ENCODE data around the gene EMILIN3.

EMILIN3 gene

GRCh38 chr20:41391587-41392001 lies 25.0 kb upstream of the EMILIN3 start:
- DNase-seq (ENCODE audit: low read depth in 2 of 2), result no peak

GRCh38 chr20:41390889-41391288 lies 24.3 kb upstream of the EMILIN3 start:
- DNase-seq (ENCODE audit: low read depth in 2 of 2), result no peak

- DNase-seq (ENCODE audit: low read depth in 2 of 2), result no peak
These were observed 20.8 kb upstream of the EMILIN3 start for GRCh38 chr20:41387444-41387851.

GRCh38 chr20:41386502-41387427 lies 20.1 kb upstream of the EMILIN3 start:
- DNase-seq (ENCODE audit: low read depth in 2 of 2), result no peak

GRCh38 chr20:41382791-41383305 lies 16.2 kb upstream of the EMILIN3 start:
- no peak for DNase-seq (ENCODE audit: low read depth in 2 of 2)

- DNase-seq (ENCODE audit: low read depth in 2 of 2), result no peak
These were observed 14.1 kb upstream of the EMILIN3 start for GRCh38 chr20:41380551-41381193.

GRCh38 chr20:41379551-41379950 lies 12.9 kb upstream of the EMILIN3 start:
- DNase-seq (ENCODE audit: low read depth in 2 of 2), result no peak

- DNase-seq (ENCODE audit: low read depth in 2 of 2), result no peak
These were observed 10.7 kb upstream of the EMILIN3 start for GRCh38 chr20:41377275-41377674.

GRCh38 chr20:41376349-41376748 lies 9.7 kb upstream of the EMILIN3 start:
- no peak for DNase-seq (ENCODE audit: low read depth in 2 of 2)

- no peak for DNase-seq (ENCODE audit: low read depth in 2 of 2)
These were observed 9.2 kb upstream of the EMILIN3 start for GRCh38 chr20:41375846-41376245.

- no peak for DNase-seq (ENCODE audit: low read depth in 2 of 2)
These were observed 7.6 kb upstream of the EMILIN3 start for GRCh38 chr20:41373931-41374920.

- no peak for DNase-seq (ENCODE audit: low read depth in 2 of 2)
These were observed 6.7 kb upstream of the EMILIN3 start for GRCh38 chr20:41373251-41373783.

- DNase-seq (ENCODE audit: low read depth in 2 of 2), result no peak
These were observed 4.8 kb upstream of the EMILIN3 start for GRCh38 chr20:41371371-41371770.

GRCh38 chr20:41370176-41370575 lies 3.6 kb upstream of the EMILIN3 start:
- DNase-seq (ENCODE audit: low read depth in 2 of 2), result no peak

GRCh38 chr20:41369673-41370072 lies 3.1 kb upstream of the EMILIN3 start:
- DNase-seq (ENCODE audit: low read depth in 2 of 2), result no peak

GRCh38 chr20:41367956-41368355 lies 1.3 kb upstream of the EMILIN3 start:
- DNase-seq (ENCODE audit: low read depth in 2 of 2), result no peak

GRCh38 chr20:41367393-41367695 lies 726 bp upstream of the EMILIN3 start:
- DNase-seq (ENCODE audit: low read depth in 2 of 2), result no peak

GRCh38 chr20:41365777-41366545 lies 657 bp downstream of the EMILIN3 start:
- no peak for DNase-seq (ENCODE audit: low read depth in 2 of 2)

GRCh38 chr20:41364967-41365765 lies 1.5 kb downstream of the EMILIN3 start:
- DNase-seq (ENCODE audit: low read depth in 2 of 2), result no peak

Data from stimulated activated CD8-positive, alpha-beta memory T cell treated with anti-CD3 and anti-CD28 coated beads, Interleukin-7, amount 100 ng/mL, for 4 hours (primary cell).